HEK293 (cell line): ENCODE results near the gene LPP.

Source experiments
- CTCF ChIA-PET: fragments of 350-600 bp; formaldehyde crosslinking; extraction: SDS; loops from one replicate; lab custom pipeline; 2021; ENCODE audit warnings: antibody characterized with exemption; lab: Yijun Ruan, JAX
- POLR2A ChIA-PET: fragments of 300-600 bp; formaldehyde crosslinking; extraction: SDS; loops from one replicate; lab custom pipeline; 2020; ENCODE audit warnings: antibody characterized with exemption, inconsistent platforms; lab: Yijun Ruan, JAX
- H3K27ac ChIP-seq: fragments of 200-500 bp; sonication (Bioruptor generic); 2 replicates; pipeline ENCODE4 v1.5.1; 2014; ENCODE audit warnings: low read depth, low read length, control low read depth, inconsistent platforms; ENCODE audit errors: extremely low read depth
- H3K36me3 ChIP-seq, 2 experiments: fragments of 200-500 bp in 1 of 2; sonication (Bioruptor generic) in 1 of 2; 1 replicate in 1 of 2; 2 replicates in 1 of 2; pipeline ENCODE4 v1.5.1; 2014 to 2017; ENCODE audit warnings: inconsistent platforms in 2 of 2, low read length in 2 of 2; ENCODE audit not compliant: control insufficient read depth in 2 of 2, insufficient read depth in 1 of 2
- H3K4me1 ChIP-seq: fragments of 200-500 bp; sonication (Bioruptor generic); 2 replicates; pipeline ENCODE4 v1.5.1; 2014; ENCODE audit warnings: mild to moderate bottlenecking, low read length, inconsistent platforms; ENCODE audit not compliant: control insufficient read depth, insufficient read depth
- H3K4me3 ChIP-seq: 2 replicates; pipeline ENCODE4 v1.5.1; 2011; ENCODE audit warnings: low read depth, mild to moderate bottlenecking, control low read depth, low read length, moderate library complexity
- H3K9me3 ChIP-seq: fragments of 200-500 bp; sonication (Bioruptor generic); 2 replicates; pipeline ENCODE4 v1.5.1; 2014; ENCODE audit warnings: low read depth, low read length, inconsistent platforms; ENCODE audit not compliant: control insufficient read depth, insufficient read depth
- OVOL3 ChIP-seq: fragments of 450-650 bp; formaldehyde crosslinking; IDR thresholded peaks from 2 replicates; pipeline ENCODE4 v1.5.1; 2016; ENCODE audit warnings: missing biosample characterization, missing genetic modification characterization
- SCRT1 ChIP-seq: fragments of 450-650 bp; formaldehyde crosslinking; IDR thresholded peaks from 2 replicates; pipeline ENCODE4 v1.5.1; 2016; ENCODE audit warnings: missing biosample characterization, missing genetic modification characterization, borderline replicate concordance
- SP2 ChIP-seq: fragments of 450-650 bp; formaldehyde crosslinking; IDR thresholded peaks from 2 replicates; pipeline ENCODE4 v1.5.1; 2016; ENCODE audit warnings: missing biosample characterization, missing genetic modification characterization
- ZNF112 ChIP-seq: fragments of 450-650 bp; formaldehyde crosslinking; IDR thresholded peaks from 2 replicates; pipeline ENCODE4 v1.5.0; 2017; ENCODE audit warnings: missing biosample characterization, missing genetic modification characterization
- ZNF114 ChIP-seq: fragments of 450-650 bp; formaldehyde crosslinking; IDR thresholded peaks from 2 replicates; pipeline ENCODE4 v1.5.0; 2017; ENCODE audit warnings: missing biosample characterization, missing genetic modification characterization
- ZNF266 ChIP-seq: fragments of 450-650 bp; formaldehyde crosslinking; IDR thresholded peaks from 2 replicates; pipeline ENCODE4 v1.5.1; 2016; ENCODE audit warnings: missing biosample characterization, missing genetic modification characterization, low read depth
- ZNF37A ChIP-seq: fragments of 450-650 bp; IDR thresholded peaks from 2 replicates; pipeline ENCODE4 v1.5.1; 2018; ENCODE audit warnings: missing biosample characterization, missing genetic modification characterization
- ZNF391 ChIP-seq: fragments of 450-650 bp; formaldehyde crosslinking; IDR thresholded peaks from 2 replicates; pipeline ENCODE4 v1.5.1; 2016; ENCODE audit warnings: low read depth, missing biosample characterization, missing genetic modification characterization, borderline replicate concordance
- ZNF513 ChIP-seq: fragments of 450-650 bp; IDR thresholded peaks from 2 replicates; pipeline ENCODE4 v1.5.1; 2018; ENCODE audit warnings: missing biosample characterization, missing genetic modification characterization
- ZNF530 ChIP-seq: fragments of 450-650 bp; formaldehyde crosslinking; IDR thresholded peaks from 2 replicates; pipeline ENCODE4 v1.5.1; 2016; ENCODE audit warnings: low read depth, missing biosample characterization, missing genetic modification characterization
- ZNF623 ChIP-seq: fragments of 450-650 bp; formaldehyde crosslinking; IDR thresholded peaks from 2 replicates; pipeline ENCODE4 v1.5.1; 2016; ENCODE audit warnings: missing biosample characterization, missing genetic modification characterization
- ZNF701 ChIP-seq: fragments of 450-650 bp; formaldehyde crosslinking; IDR thresholded peaks from 2 replicates; pipeline ENCODE4 v1.5.1; 2016; ENCODE audit warnings: missing biosample characterization, missing genetic modification characterization
- ZNF768 ChIP-seq: fragments of 450-650 bp; formaldehyde crosslinking; IDR thresholded peaks from 2 replicates; pipeline ENCODE4 v1.5.1; 2018; ENCODE audit warnings: missing biosample characterization, mild to moderate bottlenecking, missing genetic modification characterization
- TF ChIP-seq, protein P1 (sequence below): fragments of 450-650 bp; formaldehyde crosslinking; IDR thresholded peaks from 2 replicates; pipeline ENCODE4 v1.5.1; 2016; ENCODE audit warnings: missing biosample characterization, missing genetic modification characterization, low read depth
- TF ChIP-seq, protein P2 (sequence below): fragments of 450-650 bp; formaldehyde crosslinking; IDR thresholded peaks from 2 replicates; pipeline ENCODE4 v1.5.1; 2017; ENCODE audit warnings: missing biosample characterization, missing genetic modification characterization
- TF ChIP-seq, protein P3 (sequence below): fragments of 450-650 bp; formaldehyde crosslinking; IDR thresholded peaks from 2 replicates; pipeline ENCODE4 v1.5.1; 2016; ENCODE audit warnings: missing biosample characterization, missing genetic modification characterization, low read depth

LPP gene

DNA sequence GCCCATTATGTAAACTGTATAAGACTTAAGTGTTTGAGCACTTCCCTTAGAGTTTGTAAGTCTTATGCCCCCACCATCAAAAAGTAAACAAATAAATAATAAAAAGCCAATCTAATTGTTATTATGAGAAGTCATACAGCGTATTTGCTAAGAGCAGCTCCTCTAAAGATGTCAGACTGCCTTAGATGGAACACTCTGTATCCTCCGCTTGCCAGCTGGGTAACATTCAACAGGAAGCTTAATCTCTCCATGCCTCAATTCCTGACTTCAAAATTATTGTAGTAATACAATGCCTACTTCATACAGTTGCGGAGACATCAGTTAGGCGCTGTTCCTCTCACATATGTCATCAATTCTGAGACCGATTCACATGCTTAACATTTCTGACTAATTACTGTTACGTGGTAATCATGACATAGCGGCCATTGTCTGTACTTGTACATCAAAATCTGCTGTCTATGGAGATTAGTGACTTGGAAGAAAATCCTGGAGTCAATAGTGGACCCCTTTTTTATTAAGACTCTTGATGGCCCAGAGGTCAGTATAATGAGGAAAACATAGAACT lies 417.7 kb downstream of the LPP start:
- H3K4me1 ChIP-seq, result no peaks in the 10 kb centered on the region
- TF ChIP-seq ZNF391 (tag by site-specific recombination), result no peak
- no peak for TF ChIP-seq ZNF530 (tag by site-specific recombination)
- TF ChIP-seq ZNF623, result no peak
- no peak for TF ChIP-seq OVOL3 (tag by site-specific recombination)
- no peak for TF ChIP-seq SP2 (tag by site-specific recombination)
- TF ChIP-seq ZNF112 (tag by site-specific recombination), result no peak
- H3K27ac ChIP-seq, result no peak overlapping the region
- POLR2A ChIA-PET, result no interaction called here
- CTCF ChIA-PET, result interaction anchor here (0.6 kb wide), 1 partner anchor 89 kb away, joined by 3 read pairs; no protein-coding TSS in a partner anchor
- H3K36me3 ChIP-seq, result no peaks in the 10 kb centered on the region
- H3K4me3 ChIP-seq, result no peak overlapping the region
- H3K9me3 ChIP-seq, result no peaks in the 10 kb centered on the region

DNA sequence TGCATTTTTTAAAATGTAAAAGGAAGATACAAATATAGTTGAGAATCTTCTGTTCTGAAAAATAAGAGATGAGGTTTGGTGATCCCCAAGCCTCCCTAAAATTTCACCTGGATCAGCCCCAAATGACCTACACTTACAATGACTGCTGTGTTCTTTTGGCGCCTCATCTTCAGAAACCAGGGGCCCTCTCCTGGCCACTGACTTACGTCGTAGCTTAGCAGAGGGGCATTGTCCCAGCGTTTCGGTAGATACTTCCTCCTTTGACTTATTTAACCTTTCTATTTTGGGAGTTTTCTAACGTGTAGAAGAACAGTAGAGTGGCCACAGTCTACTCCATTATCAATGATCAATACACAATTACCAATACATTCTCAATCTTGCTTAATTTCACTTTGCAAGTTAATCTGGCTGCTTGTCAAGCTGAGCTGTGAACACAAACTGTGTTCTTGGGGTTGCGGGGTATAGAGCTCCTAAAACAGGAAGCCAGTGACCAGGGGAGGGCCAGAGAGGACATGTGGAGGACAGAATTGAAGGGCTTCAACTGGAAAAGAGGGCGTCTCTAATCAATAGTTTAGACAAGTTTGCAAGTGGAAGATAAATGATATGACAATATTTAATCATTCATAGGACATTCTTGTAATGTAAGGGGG lies 419.5 kb downstream of the LPP start:
- ChIA-PET POLR2A (no interaction called here), CTCF (interaction anchor here (0.7 kb wide), 1 partner anchor 71 kb away, joined by 3 read pairs; no protein-coding TSS in a partner anchor)
- Histone ChIP-seq H3K4me3 (no peak overlapping the region), H3K4me1 (no peaks in the 10 kb centered on the region), H3K9me3 (no peaks in the 10 kb centered on the region), H3K36me3 (no peaks in the 10 kb centered on the region), H3K27ac (no peak overlapping the region)
- TF ChIP-seq ZNF513 (tag by site-specific recombination) (no peak), ZNF114 (tag by site-specific recombination) (no peak), ZNF266 (tag by site-specific recombination) (no peak), ZNF701 (tag by site-specific recombination) (no peak), ZNF768 (tag by site-specific recombination) (no peak), SCRT1 (tag by site-specific recombination) (no peak), ZNF37A (tag by site-specific recombination) (no peak)
- TF ChIP-seq, protein P1, sequence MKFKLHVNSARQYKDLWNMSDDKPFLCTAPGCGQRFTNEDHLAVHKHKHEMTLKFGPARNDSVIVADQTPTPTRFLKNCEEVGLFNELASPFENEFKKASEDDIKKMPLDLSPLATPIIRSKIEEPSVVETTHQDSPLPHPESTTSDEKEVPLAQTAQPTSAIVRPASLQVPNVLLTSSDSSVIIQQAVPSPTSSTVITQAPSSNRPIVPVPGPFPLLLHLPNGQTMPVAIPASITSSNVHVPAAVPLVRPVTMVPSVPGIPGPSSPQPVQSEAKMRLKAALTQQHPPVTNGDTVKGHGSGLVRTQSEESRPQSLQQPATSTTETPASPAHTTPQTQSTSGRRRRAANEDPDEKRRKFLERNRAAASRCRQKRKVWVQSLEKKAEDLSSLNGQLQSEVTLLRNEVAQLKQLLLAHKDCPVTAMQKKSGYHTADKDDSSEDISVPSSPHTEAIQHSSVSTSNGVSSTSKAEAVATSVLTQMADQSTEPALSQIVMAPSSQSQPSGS (tag by site-specific recombination), result no peak

DNA sequence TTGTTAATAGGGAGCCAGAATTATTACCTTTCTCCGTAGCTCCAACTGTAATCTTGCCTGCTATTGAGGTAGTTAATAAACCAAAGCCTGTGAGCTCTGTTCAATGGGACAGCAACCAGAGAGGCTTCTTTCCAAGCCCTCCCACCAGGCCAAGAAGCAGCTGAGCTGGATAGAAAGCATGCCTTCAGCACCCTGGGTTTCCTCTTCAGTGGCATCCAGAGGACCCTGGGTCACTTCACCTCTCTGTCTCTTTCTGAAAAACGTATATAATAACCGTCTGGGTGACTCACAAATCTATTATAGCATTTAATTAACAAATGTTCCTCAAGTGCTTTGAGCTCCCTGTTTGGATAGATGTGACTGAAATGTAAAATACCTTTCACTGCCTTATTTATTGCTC lies 420.0 kb downstream of the LPP start:
- CTCF ChIA-PET, result no interaction called here
- H3K9me3 ChIP-seq, result no peaks in the 10 kb centered on the region
- H3K4me1 ChIP-seq, result no peaks in the 10 kb centered on the region
- POLR2A ChIA-PET, result no interaction called here
- TF ChIP-seq, protein P2, sequence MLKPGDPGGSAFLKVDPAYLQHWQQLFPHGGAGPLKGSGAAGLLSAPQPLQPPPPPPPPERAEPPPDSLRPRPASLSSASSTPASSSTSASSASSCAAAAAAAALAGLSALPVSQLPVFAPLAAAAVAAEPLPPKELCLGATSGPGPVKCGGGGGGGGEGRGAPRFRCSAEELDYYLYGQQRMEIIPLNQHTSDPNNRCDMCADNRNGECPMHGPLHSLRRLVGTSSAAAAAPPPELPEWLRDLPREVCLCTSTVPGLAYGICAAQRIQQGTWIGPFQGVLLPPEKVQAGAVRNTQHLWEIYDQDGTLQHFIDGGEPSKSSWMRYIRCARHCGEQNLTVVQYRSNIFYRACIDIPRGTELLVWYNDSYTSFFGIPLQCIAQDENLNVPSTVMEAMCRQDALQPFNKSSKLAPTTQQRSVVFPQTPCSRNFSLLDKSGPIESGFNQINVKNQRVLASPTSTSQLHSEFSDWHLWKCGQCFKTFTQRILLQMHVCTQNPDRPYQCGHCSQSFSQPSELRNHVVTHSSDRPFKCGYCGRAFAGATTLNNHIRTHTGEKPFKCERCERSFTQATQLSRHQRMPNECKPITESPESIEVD (tag by site-specific recombination), result 0 out of 2 replicates have a peak, but pooled peaks have one; percentile 8
- TF ChIP-seq, protein P3, sequence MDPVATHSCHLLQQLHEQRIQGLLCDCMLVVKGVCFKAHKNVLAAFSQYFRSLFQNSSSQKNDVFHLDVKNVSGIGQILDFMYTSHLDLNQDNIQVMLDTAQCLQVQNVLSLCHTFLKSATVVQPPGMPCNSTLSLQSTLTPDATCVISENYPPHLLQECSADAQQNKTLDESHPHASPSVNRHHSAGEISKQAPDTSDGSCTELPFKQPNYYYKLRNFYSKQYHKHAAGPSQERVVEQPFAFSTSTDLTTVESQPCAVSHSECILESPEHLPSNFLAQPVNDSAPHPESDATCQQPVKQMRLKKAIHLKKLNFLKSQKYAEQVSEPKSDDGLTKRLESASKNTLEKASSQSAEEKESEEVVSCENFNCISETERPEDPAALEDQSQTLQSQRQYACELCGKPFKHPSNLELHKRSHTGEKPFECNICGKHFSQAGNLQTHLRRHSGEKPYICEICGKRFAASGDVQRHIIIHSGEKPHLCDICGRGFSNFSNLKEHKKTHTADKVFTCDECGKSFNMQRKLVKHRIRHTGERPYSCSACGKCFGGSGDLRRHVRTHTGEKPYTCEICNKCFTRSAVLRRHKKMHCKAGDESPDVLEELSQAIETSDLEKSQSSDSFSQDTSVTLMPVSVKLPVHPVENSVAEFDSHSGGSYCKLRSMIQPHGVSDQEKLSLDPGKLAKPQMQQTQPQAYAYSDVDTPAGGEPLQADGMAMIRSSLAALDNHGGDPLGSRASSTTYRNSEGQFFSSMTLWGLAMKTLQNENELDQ, result no peak
- no peak overlapping the region for H3K27ac ChIP-seq
- no peak overlapping the region for H3K4me3 ChIP-seq
- H3K36me3 ChIP-seq, result no peaks in the 10 kb centered on the region
